NCI-H2196 (cell line): ENCODE measurements around the gene CTDSPL2.
"Not testable (repeated sequence)": the region's sequence is repeated elsewhere in the genome, so short reads cannot be mapped to it uniquely, and the experiment has no call there.

Experiments used
- DNase-seq: peaks from one replicate; lab custom pipeline; 2025; ENCODE audit not compliant: unreplicated experiment; lab: John Stamatoyannopoulos, UW

The CTDSPL2 gene

GRCh38 chr15:44426975-44427755, at the start of gene CTDSPL2:
Gene CTDSPL2 (plus strand): TSS chr15:44427629. CDS start chr15:44459015, 31,386 bp downstream.
- DNase-seq: peak; percentile 90

- DNase-seq: no peak
These were observed 46.2 kb upstream of the CTDSPL2 start for GRCh38 chr15:44381236-44381635.

GRCh38 chr15:44385344-44385942, 42.0 kb upstream of the CTDSPL2 start:
- no peak for DNase-seq

GRCh38 chr15:44394062-44394461, 33.4 kb upstream of the CTDSPL2 start:
- no peak for DNase-seq

GRCh38 chr15:44394562-44394961, 32.9 kb upstream of the CTDSPL2 start:
- DNase-seq: no peak

- no peak for DNase-seq
These were observed 29.6 kb upstream of the CTDSPL2 start for GRCh38 chr15:44397869-44398268.

GRCh38 chr15:44414001-44414400, 13.4 kb upstream of the CTDSPL2 start:
- DNase-seq: no peak

GRCh38 chr15:44427756-44428724, 611 bp downstream of the CTDSPL2 start:
- DNase-seq: peak; percentile 39

- no peak for DNase-seq
These were observed 8.7 kb downstream of the CTDSPL2 start for GRCh38 chr15:44435893-44436667.

GRCh38 chr15:44438402-44438801, 11.0 kb downstream of the CTDSPL2 start:
- no peak for DNase-seq

- DNase-seq: no peak
These were observed 13.7 kb downstream of the CTDSPL2 start for GRCh38 chr15:44441095-44441501.

- DNase-seq: no peak
These were observed 16.1 kb downstream of the CTDSPL2 start for GRCh38 chr15:44443515-44443914.

- DNase-seq: no peak
These were observed 20.4 kb downstream of the CTDSPL2 start for GRCh38 chr15:44447772-44448376.

- DNase-seq: no peak
These were observed 22.7 kb downstream of the CTDSPL2 start for GRCh38 chr15:44450172-44450571.

- not testable (repeated sequence) for DNase-seq
These were observed 26.3 kb downstream of the CTDSPL2 start for GRCh38 chr15:44453578-44454283.

- no peak for DNase-seq
These were observed 31.0 kb downstream of the CTDSPL2 start for GRCh38 chr15:44458429-44458828.

GRCh38 chr15:44468709-44469385, 41.4 kb downstream of the CTDSPL2 start:
- DNase-seq: no peak

- no peak for DNase-seq
These were observed 44.5 kb downstream of the CTDSPL2 start for GRCh38 chr15:44471885-44472455.

- DNase-seq: no peak
These were observed 51.9 kb downstream of the CTDSPL2 start for GRCh38 chr15:44479343-44479742.
